Measurements from ENCODE around the gene SCN4A. TPM values are rescaled to one million over a fixed set of nuclear protein-coding genes. Genes with fewer than 3 reads are reported as not detected.

The SCN4A gene
- total RNA-seq, 1 experiment from 2014 or later = not detected

DNA sequence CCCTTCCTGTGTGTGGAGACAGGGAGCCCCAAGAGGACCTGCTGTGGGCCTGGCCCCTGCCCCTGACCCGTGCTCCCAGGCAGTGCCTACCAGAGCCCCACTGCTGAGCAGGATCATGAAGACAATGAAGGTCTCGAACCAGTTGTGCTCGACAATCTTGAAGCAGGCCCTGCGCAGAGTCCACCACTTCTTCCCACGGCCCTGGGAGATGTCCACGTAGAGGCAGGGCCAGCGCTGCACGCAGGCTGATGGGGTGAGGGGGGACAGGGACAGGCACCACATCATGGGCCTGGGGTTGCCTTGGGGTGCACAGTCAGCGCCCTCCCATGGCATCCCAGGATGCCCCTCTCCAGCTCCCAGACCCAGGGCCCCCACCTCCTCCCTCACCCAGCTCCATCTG, 24.2 kb downstream of the SCN4A start:
- CTCF ChIA-PET = no interaction called here
- H3K9me2 ChIP-seq (replicated peaks; ENCODE audit: low read length) = no peaks in the 10 kb centered on the region
- DNase-seq (no peak), ATAC-seq (no peak)
- H3K4me2 ChIP-seq (ENCODE audit: low read length) = no peak overlapping the region
- H3K27ac ChIP-seq (ENCODE audit: low read length) = no peak overlapping the region
- H3K27me3 ChIP-seq (ENCODE audit: low read length) = no peaks in the 10 kb centered on the region
- H3K9ac ChIP-seq (ENCODE audit: low read length) = no peak overlapping the region
- no peaks in the 10 kb centered on the region for H3K36me3 ChIP-seq (ENCODE audit: low read depth, low read length)
- H3K4me3 ChIP-seq (ENCODE audit: low read length) = no peak overlapping the region
- no peaks in the 10 kb centered on the region for H3K4me1 ChIP-seq (ENCODE audit: insufficient read depth, low read length)
- H3K79me2 ChIP-seq (ENCODE audit: low read length) = no peaks in the 10 kb centered on the region
- intact Hi-C loops (cut with micrococcal nuclease) = no loop called here
- H3K9me3 ChIP-seq (ENCODE audit: low read length) = no peaks in the 10 kb centered on the region
- no peak overlapping the region for H2AFZ ChIP-seq (ENCODE audit: low read length)
- BruUV-seq (replicated peaks) = no TSS peak
- TF ChIP-seq EZH2phosphoT487 (IDR thresholded peaks at IDR 0.05; ENCODE audit: borderline replicate concordance, low read length) (no peak), EZH2 (IDR thresholded peaks at IDR 0.05; ENCODE audit: low read length, unreplicated experiment) (no peak), CTCF (conservative IDR thresholded peaks at IDR 0.05; ENCODE audit: low read depth, low read length) (no peak)
- H3F3A ChIP-seq (ENCODE audit: low read length, unreplicated experiment) = no peaks in the 10 kb centered on the region
- no peaks in the 10 kb centered on the region for H4K20me1 ChIP-seq (ENCODE audit: low read length)
- POLR2A ChIA-PET (ENCODE audit: unreplicated experiment) = no interaction called here

DNA sequence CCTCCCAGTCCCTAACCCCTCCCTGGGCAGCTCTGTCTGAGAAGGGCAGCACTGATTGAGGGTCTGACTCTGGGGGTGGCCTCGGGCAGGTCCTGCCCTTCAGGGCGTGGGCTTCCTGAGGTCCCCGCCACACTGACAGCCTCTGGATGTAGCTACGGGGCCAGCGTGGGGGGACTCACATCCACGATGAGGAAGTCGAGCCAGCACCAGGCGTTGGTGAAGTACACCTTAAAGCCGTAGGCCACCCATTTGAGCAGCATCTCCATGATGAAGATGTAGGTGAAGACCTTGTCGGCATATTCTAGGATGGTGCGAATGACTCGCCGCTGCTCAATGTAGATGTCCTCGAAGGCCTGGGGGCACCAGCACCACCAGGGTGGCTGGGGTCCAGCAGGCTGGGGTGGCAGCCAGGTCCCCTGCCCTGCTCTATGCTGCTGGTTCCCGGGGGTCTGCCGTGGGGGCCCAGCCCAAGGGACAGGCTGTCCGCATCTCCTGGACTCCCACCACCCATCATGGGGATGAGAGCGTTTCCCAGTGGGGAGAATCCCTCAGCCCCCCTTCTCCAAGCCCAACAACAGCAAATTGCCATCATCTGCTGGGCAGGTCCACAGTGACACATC, 24.9 kb downstream of the SCN4A start:
- H3K4me3 ChIP-seq (ENCODE audit: low read length) = no peak overlapping the region
- no peak overlapping the region for H3K27ac ChIP-seq (ENCODE audit: low read length)
- H2AFZ ChIP-seq (ENCODE audit: low read length) = no peak overlapping the region
- no peaks in the 10 kb centered on the region for H4K20me1 ChIP-seq (ENCODE audit: low read length)
- intact Hi-C loops (cut with micrococcal nuclease) = no loop called here
- no peaks in the 10 kb centered on the region for H3K36me3 ChIP-seq (ENCODE audit: low read depth, low read length)
- no peaks in the 10 kb centered on the region for H3K4me1 ChIP-seq (ENCODE audit: insufficient read depth, low read length)
- no peak overlapping the region for H3K4me2 ChIP-seq (ENCODE audit: low read length)
- ChIA-PET POLR2A (ENCODE audit: unreplicated experiment) (no interaction called here), CTCF (no interaction called here)
- no peaks in the 10 kb centered on the region for H3K9me2 ChIP-seq (replicated peaks; ENCODE audit: low read length)
- DNase-seq = no peak
- H3K79me2 ChIP-seq (ENCODE audit: low read length) = no peaks in the 10 kb centered on the region
- TF ChIP-seq EZH2 (IDR thresholded peaks at IDR 0.05; ENCODE audit: low read length, unreplicated experiment) (no peak), CTCF (conservative IDR thresholded peaks at IDR 0.05; ENCODE audit: low read depth, low read length) (no peak), EZH2phosphoT487 (IDR thresholded peaks at IDR 0.05; ENCODE audit: borderline replicate concordance, low read length) (no peak)
- ATAC-seq = no peak
- no peaks in the 10 kb centered on the region for H3K27me3 ChIP-seq (ENCODE audit: low read length)
- H3F3A ChIP-seq (ENCODE audit: low read length, unreplicated experiment) = no peaks in the 10 kb centered on the region
- H3K9ac ChIP-seq (ENCODE audit: low read length) = no peak overlapping the region
- BruUV-seq (replicated peaks) = no TSS peak
- H3K9me3 ChIP-seq (ENCODE audit: low read length) = no peaks in the 10 kb centered on the region

All from PC-3 (cell line).